H1 (cell line): ENCODE measurements around the gene HBB. TPM values are rescaled to one million over a fixed set of nuclear protein-coding genes. Genes with fewer than 3 reads are reported as not detected.

Source experiments
- CTCF ChIA-PET: fragments of 300-600 bp; sonication (Branson Sonifier 250); formaldehyde crosslinking; loops from one replicate; lab custom pipeline; 2021; ENCODE audit not compliant: partially characterized antibody; lab: Charles Lee
- POLR2A ChIA-PET: fragments of 300-600 bp; sonication (Branson Sonifier 250); formaldehyde crosslinking; loops from one replicate; lab custom pipeline; 2021; ENCODE audit warnings: inconsistent platforms; ENCODE audit not compliant: partially characterized antibody; lab: Charles Lee
- DNase-seq, 2 experiments: peaks; one replicate each; pipeline versions ENCODE4 v3.0.0 to v3.0.0-alpha.2; 2010 to 2022; ENCODE audit warnings: low spot score in 2 of 2, low read depth in 1 of 2, mixed read lengths in 1 of 2
- FAIRE-seq: peaks from 2 replicates; lab custom pipeline; 2011; peaks lifted over from hg19 to GRCh38; lab: Jason Lieb, UNC
- H2AFZ ChIP-seq: 2 replicates; pipeline ENCODE4 v1.8.1; 2012; ENCODE audit warnings: low read length, inconsistent platforms
- H2AK5ac ChIP-seq: 2 replicates; pipeline ENCODE4 v1.6.1; 2013; ENCODE audit warnings: low read depth, low read length
- H2BK120ac ChIP-seq: replicated peaks from 2 replicates; pipeline ENCODE3; 2013; ENCODE audit warnings: low read depth, low read length, inconsistent platforms
- H2BK12ac ChIP-seq: 2 replicates; pipeline ENCODE4 v1.6.1; 2013; ENCODE audit warnings: low read depth, low read length
- H2BK15ac ChIP-seq: 2 replicates; pipeline ENCODE4 v1.6.1; 2013; ENCODE audit warnings: low read length
- H2BK20ac ChIP-seq: 2 replicates; pipeline ENCODE4 v1.6.1; 2013; ENCODE audit warnings: low read length
- H2BK5ac ChIP-seq: 2 replicates; pipeline ENCODE4 v1.6.1; 2013; ENCODE audit warnings: low read depth, low read length
- H3K14ac ChIP-seq: 2 replicates; pipeline ENCODE4 v1.6.1; 2013; ENCODE audit warnings: inconsistent platforms; ENCODE audit not compliant: insufficient read length
- H3K18ac ChIP-seq: 2 replicates; pipeline ENCODE4 v1.6.1; 2013; ENCODE audit warnings: low read length; ENCODE audit errors: extremely low read depth
- H3K23ac ChIP-seq: 2 replicates; pipeline ENCODE4 v1.6.1; 2013; ENCODE audit warnings: inconsistent platforms; ENCODE audit not compliant: insufficient read length
- H3K23me2 ChIP-seq: 2 replicates; pipeline ENCODE4 v1.6.1; 2013; ENCODE audit warnings: low read depth, low read length
- H3K27ac ChIP-seq: 2 replicates; pipeline ENCODE4 v1.6.1; 2011; ENCODE audit warnings: low read depth, low read length, inconsistent platforms
- H3K27me3 ChIP-seq, 4 experiments: replicated peaks in 1 of 4; 1 replicate in 1 of 4; 2 replicates in 3 of 4; pipeline versions ENCODE4 v1.6.1 to v1.8.1; 2011 to 2013; ENCODE audit warnings: low read length in 3 of 4, mild to moderate bottlenecking in 3 of 4, inconsistent platforms in 2 of 4, mixed read lengths in 2 of 4, moderate library complexity in 1 of 4; ENCODE audit not compliant: control insufficient read depth in 3 of 4, insufficient read depth in 3 of 4; ENCODE audit errors: extremely low read depth in 1 of 4
- H3K36me3 ChIP-seq, 4 experiments: 2 replicates each; pipeline versions ENCODE4 v1.6.1 to v1.8.1; 2011 to 2013; ENCODE audit warnings: mild to moderate bottlenecking in 4 of 4, low read length in 3 of 4, moderate library complexity in 2 of 4, control low read depth in 1 of 4, inconsistent platforms in 1 of 4; ENCODE audit not compliant: insufficient read depth in 4 of 4, control insufficient read depth in 2 of 4
- H3K4ac ChIP-seq: replicated peaks from 2 replicates; pipeline ENCODE3; 2013; ENCODE audit warnings: low read length, low read depth, mixed read lengths, inconsistent platforms; ENCODE audit not compliant: insufficient read length
- H3K4me1 ChIP-seq, 4 experiments: replicated peaks in 1 of 4; 1 replicate in 1 of 4; 2 replicates in 3 of 4; pipeline versions ENCODE4 v1.6.1 to v1.8.1; 2011 to 2013; ENCODE audit warnings: low read length in 3 of 4, inconsistent platforms in 2 of 4, mixed read lengths in 1 of 4; ENCODE audit not compliant: insufficient read depth in 4 of 4, control insufficient read depth in 3 of 4
- H3K4me2 ChIP-seq, 2 experiments: 2 replicates each; pipeline versions ENCODE4 v1.6.1 to v1.8.1; 2011 to 2013; ENCODE audit warnings: low read depth in 2 of 2, low read length in 2 of 2, control low read depth in 1 of 2, inconsistent platforms in 1 of 2, mild to moderate bottlenecking in 1 of 2; ENCODE audit not compliant: insufficient read depth in 1 of 2
- H3K4me3 ChIP-seq, 4 experiments: fragments of 200-600, 300-600 bp in 1 of 4; sonication (generic), shearing (Covaris generic), sonication (Bioruptor Twin) in 1 of 4; 2 replicates each; pipeline versions ENCODE4 v1.5.1 to v1.8.1; 2011 to 2016; ENCODE audit warnings: low read length in 4 of 4, low read depth in 3 of 4, control low read depth in 2 of 4, inconsistent platforms in 2 of 4, mild to moderate bottlenecking in 2 of 4, mixed read lengths in 1 of 4, moderate library complexity in 1 of 4; ENCODE audit not compliant: insufficient read depth in 2 of 4; ENCODE audit errors: extremely low read depth in 1 of 4
- H3K56ac ChIP-seq: replicated peaks from 2 replicates; pipeline ENCODE3; 2013; ENCODE audit warnings: low read depth, mild to moderate bottlenecking, mixed read lengths, low read length, inconsistent platforms; ENCODE audit not compliant: insufficient read length
- H3K79me1 ChIP-seq: 2 replicates; pipeline ENCODE4 v1.6.1; 2013; ENCODE audit warnings: low read depth, low read length, control low read depth
- H3K79me2 ChIP-seq, 2 experiments: 2 replicates each; pipeline versions ENCODE4 v1.6.1 to v1.8.1; 2012 to 2013; ENCODE audit warnings: low read length in 2 of 2, mild to moderate bottlenecking in 2 of 2, inconsistent platforms in 1 of 2; ENCODE audit not compliant: insufficient read depth in 2 of 2, control insufficient read depth in 1 of 2
- H3K9ac ChIP-seq, 4 experiments: replicated peaks in 1 of 4; 1 replicate in 1 of 4; 2 replicates in 3 of 4; pipeline versions ENCODE4 v1.6.1 to v1.8.1; 2011 to 2013; ENCODE audit warnings: low read depth in 3 of 4, low read length in 3 of 4, control low read depth in 2 of 4, mild to moderate bottlenecking in 2 of 4, moderate library complexity in 2 of 4, inconsistent platforms in 1 of 4; ENCODE audit errors: extremely low read depth in 1 of 4
- H3K9me3 ChIP-seq, 2 experiments: 2 replicates each; pipeline versions ENCODE4 v1.6.1 to v1.8.1; 2012 to 2013; ENCODE audit warnings: mild to moderate bottlenecking in 2 of 2, moderate library complexity in 2 of 2, control low read depth in 1 of 2, inconsistent platforms in 1 of 2, low read depth in 1 of 2, low read length in 1 of 2, mixed read lengths in 1 of 2; ENCODE audit not compliant: insufficient read depth in 2 of 2
- H4K20me1 ChIP-seq, 2 experiments: replicated peaks in 1 of 2; 2 replicates each; pipeline versions ENCODE3 to v1.8.1; 2011 to 2013; ENCODE audit warnings: inconsistent platforms in 2 of 2, low read length in 2 of 2, mild to moderate bottlenecking in 1 of 2; ENCODE audit not compliant: insufficient read depth in 2 of 2, control insufficient read depth in 1 of 2
- H4K5ac ChIP-seq: 2 replicates; pipeline ENCODE4 v1.6.1; 2013; ENCODE audit warnings: low read length, low read depth, mixed read lengths, inconsistent platforms; ENCODE audit not compliant: insufficient read length
- H4K8ac ChIP-seq: 2 replicates; pipeline ENCODE4 v1.8.0; 2013; ENCODE audit warnings: mild to moderate bottlenecking, moderate library complexity, low read length, inconsistent platforms; ENCODE audit not compliant: insufficient read depth; ENCODE audit errors: extremely low read depth
- H4K91ac ChIP-seq: replicated peaks from 2 replicates; pipeline ENCODE3; 2013; ENCODE audit warnings: low read length, mixed read lengths, inconsistent platforms; ENCODE audit not compliant: insufficient read length
- BCL11A ChIP-seq, 2 experiments: IDR thresholded peaks; one replicate each; pipeline ENCODE4 v1.6.1; 2011; ENCODE audit warnings: low read depth in 2 of 2, low read length in 2 of 2, mild to moderate bottlenecking in 2 of 2
- EP300 ChIP-seq, 2 experiments: IDR thresholded peaks; 1 replicate in 1 of 2; 2 replicates in 1 of 2; pipeline ENCODE4 v1.6.1; 2011 to 2012; ENCODE audit warnings: low read depth in 2 of 2, low read length in 2 of 2, mild to moderate bottlenecking in 2 of 2, borderline replicate concordance in 1 of 2, inconsistent platforms in 1 of 2, moderate library complexity in 1 of 2
- HDAC2 ChIP-seq, 2 experiments: fragments of 300-600 bp in 1 of 2; sonication (generic) in 1 of 2; IDR thresholded peaks; 2 replicates each; pipeline ENCODE4 v1.6.1; 2011 to 2012; ENCODE audit warnings: low read depth in 2 of 2, low read length in 2 of 2, mild to moderate bottlenecking in 2 of 2, moderate library complexity in 2 of 2, borderline replicate concordance in 1 of 2, inconsistent platforms in 1 of 2
- KDM1A ChIP-seq: fragments of 200-600, 300-600 bp; sonication (generic); IDR thresholded peaks from 2 replicates; pipeline ENCODE4 v1.7.1; 2016; ENCODE audit warnings: mild to moderate bottlenecking, low read length, borderline replicate concordance
- KDM5A ChIP-seq: fragments of 200-600 bp; IDR thresholded peaks from 2 replicates; pipeline ENCODE4 v1.7.1; 2012; ENCODE audit warnings: mild to moderate bottlenecking, low read length, inconsistent platforms, mixed read lengths
- PHF8 ChIP-seq: fragments of 200-600 bp; sonication (generic); conservative IDR thresholded peaks from 2 replicates; pipeline ENCODE4 v1.7.1; 2012; ENCODE audit warnings: low read depth, mild to moderate bottlenecking, inconsistent platforms, low read length, moderate library complexity
- SAP30 ChIP-seq: fragments of 300-600 bp; sonication (generic); IDR thresholded peaks from 2 replicates; pipeline ENCODE4 v1.7.1; 2012; ENCODE audit warnings: low read length, moderate library complexity, mild to moderate bottlenecking, inconsistent platforms; ENCODE audit not compliant: insufficient read depth, insufficient replicate concordance
- SP1 ChIP-seq: IDR thresholded peaks from 2 replicates; pipeline ENCODE4 v1.6.1; 2011; ENCODE audit warnings: low read depth, low read length
- TAF7 ChIP-seq: optimal IDR thresholded peaks from 2 replicates; pipeline ENCODE3; 2011; ENCODE audit warnings: low read depth, mild to moderate bottlenecking, inconsistent platforms, low read length, moderate library complexity, borderline replicate concordance
- TBP ChIP-seq: IDR thresholded peaks from 2 replicates; pipeline ENCODE4 v1.6.1; 2011; ENCODE audit warnings: low read depth, low read length, improper control_type of control experiment
- TCF12 ChIP-seq: IDR thresholded peaks from 2 replicates; pipeline ENCODE4 v1.6.1; 2011; ENCODE audit warnings: low read depth, mild to moderate bottlenecking, low read length
- TEAD4 ChIP-seq: IDR thresholded peaks from 2 replicates; pipeline ENCODE4 v1.6.1; 2012; ENCODE audit warnings: low read depth, low read length, inconsistent platforms, mixed read lengths
- WGBS, 2 experiments: shearing (Covaris generic) in 1 of 2; methylation state at CpG; one replicate each; pipeline versions ENCODE4 v1.1.6 to v1.1.7; 2013 to 2015; ENCODE audit warnings: low lambda C conversion rate in 2 of 2, mixed read lengths in 2 of 2, inconsistent platforms in 1 of 2, low coverage in 1 of 2, missing lambda C conversion rate in 1 of 2; ENCODE audit not compliant: insufficient replicate concordance in 2 of 2, insufficient coverage in 1 of 2, insufficient read length in 1 of 2; ENCODE audit errors: extremely low coverage in 1 of 2, missing lambda C conversion rate in 1 of 2; 5-methylcytosine and 5-hydroxymethylcytosine counted together
- polyA plus RNA-seq, 7 experiments: library from polyadenylated mRNA; depleted of rRNA in 3 of 7; stranded (reverse) in 5 of 7; unstranded in 2 of 7; fragments of >200 nt in 5 of 7; fragments of 200-250 nt in 2 of 7; gene quantifications; 1 replicate in 5 of 7; 2 replicates in 1 of 7; 4 replicates in 1 of 7; pipeline versions ENCODE4 v1.2.1 to v1.2.3, GENCODE V29; 2011 to 2013; ENCODE audit warnings: missing spikeins in 2 of 7, mixed read lengths in 2 of 7
- total RNA-seq: library from RNA; stranded (reverse); fragmentation: NEBNext Ultra II Directional; extraction: Animal tissue kit (Norgen Biotek cat#: 25700); gene quantifications from 2 replicates; pipeline ENCODE4 v1.2.1, GENCODE V29; 2021

HBB gene
- total and polyA plus RNA-seq, 2 of the 8 experiments (the other 6 are each of a cell fraction or from before 2014, with no cell fraction given), result not detected

GRCh38 chr11:5242933-5243815 is 16.3 kb upstream of the HBB start:
- no peak overlapping the region for H4K91ac ChIP-seq
- H3K56ac ChIP-seq, result no peak overlapping the region
- H3K4me2 ChIP-seq, result no peak overlapping the region
- no peak overlapping the region for H2AK5ac ChIP-seq
- no peaks in the 10 kb centered on the region for H3K23me2 ChIP-seq
- H3K9me3 ChIP-seq, result no peaks in the 10 kb centered on the region
- no peaks in the 10 kb centered on the region for H3K79me1 ChIP-seq
- no peak overlapping the region for H2BK20ac ChIP-seq
- H3K4me3 ChIP-seq, result no peak overlapping the region
- no peaks in the 10 kb centered on the region for H3K79me2 ChIP-seq
- no peaks in the 10 kb centered on the region for H4K20me1 ChIP-seq
- no peak overlapping the region for H2BK12ac ChIP-seq
- H3K4ac ChIP-seq, result no peak overlapping the region
- no peaks in the 10 kb centered on the region for H3K36me3 ChIP-seq
- no peak overlapping the region for H3K14ac ChIP-seq
- WGBS, 2 experiments, result 90% methylated on average over 7 of the region's 7 CpGs; no CpG with 5 or more reads in 1 of the 2 experiments
- H3K27ac ChIP-seq, result no peak overlapping the region
- no peak overlapping the region for H3K9ac ChIP-seq
- no peak overlapping the region for H2BK120ac ChIP-seq
- H4K8ac ChIP-seq, result no peak overlapping the region
- ChIA-PET CTCF (interaction anchor here (1.4 to 1.8 kb wide), 2 partner anchors 55 to 139 kb away, joined by 3 to 4 read pairs; no protein-coding TSS in a partner anchor), POLR2A (no interaction called here)
- no peak overlapping the region for H4K5ac ChIP-seq
- no peak overlapping the region for H2BK5ac ChIP-seq
- FAIRE-seq (no peak), DNase-seq (no peak)
- H2BK15ac ChIP-seq, result no peak overlapping the region
- no peak overlapping the region for H3K23ac ChIP-seq
- H3K27me3 ChIP-seq, result no peaks in the 10 kb centered on the region
- no peak overlapping the region for H3K18ac ChIP-seq
- no peak overlapping the region for H2AFZ ChIP-seq
- no peaks in the 10 kb centered on the region for H3K4me1 ChIP-seq
- no peak for TF ChIP-seq PHF8
- no peak for TF ChIP-seq KDM1A
- no peak for TF ChIP-seq HDAC2 (IDR thresholded peaks at IDR 0.05; ENCODE audit: borderline replicate concordance in 1 of 2, low read depth in 2 of 2, low read length in 2 of 2)
- no peak for TF ChIP-seq TBP
- TF ChIP-seq BCL11A (IDR thresholded peaks at IDR 0.05; ENCODE audit: low read depth in 2 of 2, low read length in 2 of 2), result no peak
- TF ChIP-seq SP1, result no peak
- no peak for TF ChIP-seq TEAD4
- no peak for TF ChIP-seq TCF12
- TF ChIP-seq KDM5A, result no peak
- no peak for TF ChIP-seq EP300 (IDR thresholded peaks at IDR 0.05; ENCODE audit: borderline replicate concordance in 1 of 2, low read depth in 2 of 2, low read length in 2 of 2)
- TF ChIP-seq TAF7, result no peak
- TF ChIP-seq SAP30, result no peak
